Measurements from ENCODE around the gene SLC41A1.

The SLC41A1 gene

DNA sequence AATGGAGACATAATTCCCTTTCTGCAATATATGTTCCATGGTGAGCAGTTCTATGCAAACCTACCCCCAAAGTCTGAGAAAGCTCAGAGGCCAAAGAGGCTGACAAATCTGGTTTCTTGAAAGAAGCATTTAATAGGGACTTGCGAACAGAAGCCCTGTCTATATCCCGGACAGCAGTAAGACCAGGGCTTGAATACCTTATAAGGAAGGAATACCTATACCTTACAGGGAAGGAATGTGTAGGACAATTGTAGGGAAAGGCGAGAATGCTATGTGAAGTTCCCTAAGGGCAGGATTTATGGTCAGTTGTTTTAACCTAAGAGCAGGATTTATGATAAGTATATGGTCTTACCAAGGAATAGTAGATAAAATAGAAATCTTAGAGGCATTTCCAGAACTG, 5.0 kb upstream of the SLC41A1 start:
- no peak for DNase-seq

DNA sequence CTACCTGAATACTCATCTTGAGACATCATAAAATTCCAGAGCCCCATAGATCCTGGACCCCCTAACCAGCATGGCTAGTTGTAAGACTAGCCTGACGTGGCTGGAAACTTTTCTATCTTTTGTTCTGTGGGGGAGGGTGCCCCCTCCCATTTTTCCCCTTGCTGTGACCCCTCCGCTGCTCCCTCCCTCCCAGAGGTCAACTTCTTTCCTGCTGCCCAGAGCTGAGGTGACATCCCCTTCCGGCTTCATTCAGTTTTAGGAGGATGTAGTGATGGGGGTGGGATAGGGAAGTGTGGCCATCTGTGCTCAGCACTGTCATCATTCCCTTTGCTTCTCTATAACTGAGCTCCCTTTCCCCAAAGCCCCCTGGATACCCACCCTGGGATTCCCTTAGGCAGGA, 4.4 kb upstream of the SLC41A1 start:
- no peak for DNase-seq

GRCh38 chr1:205813755-205814058, 709 bp upstream of the SLC41A1 start:
- DNase-seq: no peak

- peak; percentile 24 for DNase-seq
Observed at GRCh38 chr1:205812271-205812877, 624 bp downstream of the SLC41A1 start.

DNA sequence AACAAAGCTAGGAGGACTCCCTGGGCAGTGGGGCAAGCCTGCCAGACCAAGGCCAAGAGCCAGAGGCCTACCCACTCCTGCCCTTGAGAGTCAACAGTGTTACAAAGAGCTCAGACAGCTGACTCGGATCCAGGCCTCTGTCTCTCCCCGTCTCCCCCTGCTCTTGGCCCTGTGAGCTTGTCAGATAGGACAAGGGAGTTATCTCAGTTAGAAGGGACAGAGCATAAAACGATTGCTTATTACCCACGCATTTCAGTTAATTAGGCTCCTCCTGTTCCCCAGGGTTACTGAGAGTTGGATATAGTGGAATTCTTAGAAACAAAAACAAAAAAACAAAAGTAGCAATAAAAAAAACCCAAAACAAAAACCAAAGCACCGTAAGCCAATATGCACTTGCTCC, 1.3 kb downstream of the SLC41A1 start:
- DNase-seq: no peak

DNA sequence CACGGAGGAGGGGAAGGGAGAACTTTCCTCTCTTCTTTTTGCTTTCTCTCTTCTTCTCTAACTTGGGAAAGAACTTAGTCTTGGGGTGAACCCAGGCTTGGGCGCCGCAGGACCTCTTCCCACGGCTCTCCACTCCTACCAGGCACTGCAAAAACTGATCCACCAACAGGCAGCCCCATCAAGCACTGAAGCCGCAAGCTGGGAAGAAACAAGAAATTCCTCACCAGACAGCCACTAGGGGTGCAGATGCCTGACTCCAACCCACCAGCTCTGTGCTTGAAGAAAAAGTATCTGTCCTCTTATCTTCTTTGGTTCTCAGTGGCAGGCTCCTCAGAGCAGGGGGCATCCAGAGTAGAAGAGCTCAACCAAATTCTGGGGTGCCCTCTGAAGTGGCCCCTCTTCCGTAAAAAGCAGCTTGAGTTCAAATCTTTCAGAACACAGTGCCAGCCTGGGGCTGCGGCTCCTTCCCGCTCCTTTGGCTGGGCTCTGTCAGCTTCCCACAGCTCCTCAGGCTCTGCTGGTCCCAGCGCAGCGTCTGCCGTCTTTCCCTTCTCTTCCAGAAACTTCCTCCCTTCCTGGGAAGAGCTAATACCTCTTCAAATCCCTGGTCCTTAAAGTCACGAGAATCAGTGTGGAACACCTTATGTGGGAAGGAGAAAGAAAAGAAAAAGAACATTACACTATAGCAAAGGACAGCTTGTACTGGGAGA, 2.4 kb downstream of the SLC41A1 start:
- no peak for DNase-seq

DNA sequence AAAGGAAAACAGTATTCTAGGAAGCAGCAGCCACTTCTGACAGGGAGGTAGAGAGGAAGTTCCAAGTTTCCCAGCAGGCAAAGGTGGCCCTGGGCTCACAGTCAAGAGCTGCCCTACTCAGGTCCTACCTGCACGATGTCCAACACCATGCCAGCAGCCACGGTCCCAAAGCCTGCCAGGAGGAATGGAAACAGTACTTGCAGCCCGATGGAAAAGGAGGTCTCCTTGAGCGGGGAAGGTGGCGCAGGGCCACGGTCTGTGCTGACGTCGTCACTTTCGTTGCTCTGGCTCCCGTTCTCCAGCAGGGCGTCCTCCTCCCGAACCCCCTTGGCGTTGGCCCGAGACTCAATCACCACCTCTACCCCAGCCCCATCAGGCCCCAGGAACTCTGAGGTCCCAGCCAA, 3.1 kb downstream of the SLC41A1 start:
- DNase-seq: no peak

DNA sequence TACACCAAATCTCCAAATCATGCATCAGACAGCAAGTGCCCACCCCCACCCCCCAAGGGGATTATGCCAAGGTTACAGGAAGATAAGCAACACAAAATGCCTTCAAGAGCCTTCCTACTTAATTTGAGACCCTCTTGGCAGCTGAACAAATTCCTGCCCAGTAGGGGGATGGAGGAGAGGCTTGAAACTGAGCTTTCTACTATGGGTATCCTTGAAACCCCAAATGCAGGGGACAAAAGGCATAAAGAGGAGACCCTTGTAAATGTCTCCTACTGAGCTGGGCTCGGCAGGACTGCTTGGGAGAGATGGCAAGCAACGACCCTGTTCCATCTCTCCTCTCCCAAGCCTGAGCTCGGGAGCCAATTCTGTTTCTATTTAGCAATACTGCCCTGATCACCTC, 3.5 kb downstream of the SLC41A1 start:
- DNase-seq: no peak

DNA sequence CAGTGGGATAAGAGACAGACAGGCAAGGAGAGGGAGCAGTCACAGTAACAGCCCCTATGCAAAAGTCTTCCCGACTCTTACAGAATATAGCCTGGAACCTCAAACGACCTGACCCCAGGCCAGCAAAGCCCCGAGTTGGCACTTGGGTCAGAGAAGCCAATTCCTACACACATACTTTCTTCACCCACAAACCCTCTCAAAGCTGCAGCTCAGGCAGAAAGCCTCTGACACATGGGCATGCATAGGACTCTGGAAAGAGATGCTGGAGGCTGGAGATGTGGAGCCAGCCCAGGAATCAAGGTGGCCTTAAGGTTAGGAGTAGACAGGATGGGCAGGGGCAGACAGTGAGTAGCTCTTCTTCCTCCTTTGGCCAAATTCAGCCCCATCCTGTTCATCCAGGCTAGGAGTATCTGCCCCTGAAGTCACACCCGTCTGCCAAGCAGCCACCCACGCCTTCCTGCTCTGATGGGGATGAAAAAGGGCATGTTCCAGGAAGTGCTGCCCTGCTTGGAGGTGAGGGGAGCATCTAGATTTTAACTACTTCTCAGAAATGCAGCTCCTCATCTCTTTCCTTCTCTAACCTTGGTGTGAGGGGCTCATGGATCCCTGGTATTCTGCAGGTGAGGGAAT, 7.8 kb downstream of the SLC41A1 start:
- no peak for DNase-seq

DNA sequence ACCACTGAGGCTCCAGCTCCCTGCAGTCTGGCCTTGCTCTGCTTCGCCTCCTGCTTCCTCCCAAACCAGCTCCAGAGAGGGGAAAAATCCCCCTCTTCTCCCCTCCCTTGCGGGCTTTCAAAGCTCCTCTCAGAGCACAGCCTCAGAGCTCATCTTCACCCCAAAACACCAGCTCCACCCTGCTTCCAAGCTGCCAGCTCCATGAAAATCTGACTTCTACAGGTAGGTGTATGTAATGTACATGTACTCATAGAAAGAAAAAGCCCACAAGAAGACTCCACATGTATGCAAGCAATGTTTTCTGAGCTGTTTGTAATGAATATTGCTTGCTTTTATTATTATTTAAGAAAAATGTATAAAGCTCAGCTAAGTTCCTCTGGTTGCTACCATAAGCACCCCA, 8.4 kb downstream of the SLC41A1 start:
- no peak for DNase-seq

DNA sequence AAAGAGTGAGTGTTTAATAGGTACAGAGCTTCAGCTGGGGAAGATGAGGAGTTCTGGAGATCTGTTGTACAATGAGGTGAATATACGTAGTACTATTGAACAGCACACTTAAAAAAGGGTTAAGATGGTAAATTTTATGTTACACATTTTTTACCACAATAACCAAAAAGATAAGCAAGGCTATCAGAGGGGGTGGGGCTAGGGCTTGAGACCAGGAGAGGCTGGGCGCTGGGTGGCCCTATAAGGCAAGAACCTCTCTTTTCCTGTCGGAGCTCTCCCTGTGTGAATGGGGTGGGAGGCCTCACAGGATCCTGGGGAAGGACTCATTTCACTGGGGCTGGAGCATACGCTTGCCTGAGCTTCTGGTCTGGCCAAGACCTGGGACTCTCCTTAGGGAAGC, 9.0 kb downstream of the SLC41A1 start:
- DNase-seq: no peak

DNA sequence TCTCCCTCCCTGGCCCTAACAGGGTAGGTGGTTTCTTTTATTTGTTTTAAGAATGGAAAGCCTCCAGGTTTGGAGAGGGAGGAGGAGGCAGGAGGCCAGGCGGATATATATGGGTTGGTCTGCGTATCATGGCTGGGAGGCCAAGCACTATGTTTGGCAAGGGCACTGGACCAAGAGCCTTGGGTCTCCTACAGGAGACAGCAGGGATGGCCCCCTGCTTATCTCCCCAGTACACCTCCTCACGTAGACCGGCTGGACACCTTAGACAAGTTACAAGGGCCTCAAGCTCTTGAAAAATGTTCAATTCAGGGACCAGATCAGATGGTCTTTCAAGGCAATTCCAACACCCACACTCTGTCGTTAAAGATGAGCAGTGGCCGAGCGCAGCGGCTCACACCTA, 10.9 kb downstream of the SLC41A1 start:
- DNase-seq: no peak

GRCh38 chr1:205800981-205801703, 11.9 kb downstream of the SLC41A1 start:
- no peak for DNase-seq

GRCh38 chr1:205800427-205800826, 12.6 kb downstream of the SLC41A1 start:
- no peak for DNase-seq

- DNase-seq: no peak
Observed at GRCh38 chr1:205798577-205798976, 14.4 kb downstream of the SLC41A1 start.

- DNase-seq: no peak
Observed at GRCh38 chr1:205797168-205797567, 15.8 kb downstream of the SLC41A1 start.

GRCh38 chr1:205794011-205794730, 18.8 kb downstream of the SLC41A1 start:
- no peak for DNase-seq

DNA sequence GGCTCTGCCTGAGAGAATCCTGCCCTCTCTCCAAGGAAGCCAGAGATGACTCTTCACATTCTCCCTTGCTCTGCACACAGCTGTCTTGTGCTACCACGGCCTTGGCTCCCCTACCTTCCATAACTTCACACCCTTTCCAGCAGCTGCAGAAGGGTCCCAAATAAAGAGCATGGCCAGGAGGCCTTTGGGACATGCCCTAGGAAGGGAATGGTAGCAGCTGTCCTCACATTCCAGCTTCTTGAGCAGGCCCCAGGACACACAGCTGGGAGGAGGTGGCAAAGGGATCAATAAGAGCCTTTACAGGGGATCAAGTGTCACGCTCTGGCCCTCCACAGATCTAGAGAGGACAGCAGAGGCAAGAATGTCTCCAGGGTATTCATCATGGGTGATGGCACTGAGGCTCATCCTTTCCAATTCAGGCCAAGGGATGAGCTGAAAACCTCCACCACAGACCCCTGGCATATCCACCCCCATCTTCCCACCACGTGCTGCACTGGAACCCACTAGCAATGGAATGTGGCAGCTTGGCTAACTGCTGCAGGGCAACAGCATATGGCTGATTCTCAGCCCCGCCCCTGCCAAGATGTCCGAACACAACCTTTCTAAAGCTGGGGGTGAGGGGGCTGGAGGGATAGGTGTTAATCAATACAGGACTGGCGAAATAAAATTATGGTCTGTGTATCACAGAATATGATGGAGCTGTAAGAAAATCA, 19.9 kb downstream of the SLC41A1 start:
- no peak for DNase-seq

DNA sequence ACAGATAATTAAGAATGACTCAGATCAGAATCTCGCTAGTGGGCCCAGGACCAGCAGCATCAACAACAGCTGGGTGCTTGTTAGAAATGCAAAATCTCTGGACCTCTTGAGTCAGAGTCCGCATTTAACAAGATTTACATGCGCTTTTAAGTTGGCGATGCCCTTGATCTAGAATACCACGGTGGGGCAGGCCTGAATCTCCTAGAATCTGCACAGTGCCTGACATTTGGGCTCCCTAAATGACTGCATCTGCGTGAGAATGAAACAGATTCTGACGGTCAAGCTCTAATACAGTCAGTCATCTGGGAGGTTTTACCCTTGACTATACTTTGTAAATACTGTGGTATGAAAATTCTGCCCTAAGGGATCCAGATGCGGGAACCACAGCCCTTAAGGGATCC, 20.5 kb downstream of the SLC41A1 start:
- DNase-seq: no peak

DNA sequence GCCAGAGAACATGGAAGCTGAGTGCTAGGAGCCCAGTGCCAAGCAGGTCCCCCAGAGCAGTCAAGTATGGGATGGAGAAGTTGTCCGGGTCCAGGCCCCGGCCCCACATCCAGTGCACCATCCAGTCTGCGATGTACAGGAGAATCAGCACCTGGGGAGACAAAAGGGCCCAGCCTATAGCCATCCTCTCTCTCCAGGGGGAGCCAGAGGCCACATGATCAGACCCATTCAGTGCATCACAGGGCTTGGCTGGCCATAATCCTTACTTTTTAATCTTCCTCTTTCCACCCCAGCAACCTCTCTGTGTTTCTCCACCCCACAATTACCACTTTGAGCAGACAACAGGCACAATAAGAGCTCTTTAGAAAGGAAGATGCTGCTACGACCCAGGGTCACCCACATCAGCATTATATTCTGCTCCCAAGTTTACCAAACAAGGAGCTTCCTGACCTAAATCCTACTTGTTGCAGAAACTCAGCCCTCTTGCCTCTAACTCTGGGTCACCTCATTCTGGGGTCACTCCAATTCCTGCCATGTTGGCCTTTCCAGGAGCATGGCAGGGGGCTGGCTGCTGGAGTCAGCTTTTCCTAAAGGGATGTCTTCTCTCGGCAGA, 21.3 kb downstream of the SLC41A1 start:
- DNase-seq: peak; percentile 39

- DNase-seq: no peak
Observed at GRCh38 chr1:205787287-205787916, 25.6 kb downstream of the SLC41A1 start.

DNA sequence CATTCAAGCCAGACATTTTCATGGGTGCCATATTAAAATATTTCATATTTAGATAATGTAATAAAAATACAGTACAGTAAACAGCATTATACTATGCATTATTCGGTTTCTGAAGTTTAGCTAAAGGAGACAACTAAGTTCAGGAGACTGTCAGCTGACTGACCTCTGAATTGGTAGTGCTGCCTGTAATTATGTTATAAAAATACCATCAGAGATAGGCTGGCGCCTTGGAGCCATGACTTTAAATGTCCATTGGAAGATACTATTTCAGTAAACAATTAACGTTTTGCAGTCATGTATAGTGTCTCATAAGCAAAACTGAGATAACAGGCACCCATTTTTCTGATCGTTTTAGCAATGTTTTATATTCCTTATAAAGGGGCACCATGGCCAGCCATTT, 26.4 kb downstream of the SLC41A1 start:
- no peak for DNase-seq
